Kidney epithelial cell (primary cell): ENCODE measurements around the gene TEX29. TPM values are rescaled to one million over a fixed set of nuclear protein-coding genes. Genes with fewer than 3 reads are reported as not detected.

Source experiments
- DNase-seq: peaks from one replicate; pipeline ENCODE4 v3.0.0-alpha.2; 2010; ENCODE audit warnings: low read depth
- H3K27me3 ChIP-seq: 2 replicates; pipeline ENCODE4 v1.6.0; 2011; ENCODE audit warnings: low read length; ENCODE audit not compliant: control insufficient read depth, insufficient read depth
- H3K36me3 ChIP-seq: 2 replicates; pipeline ENCODE4 v1.5.1; 2011; ENCODE audit warnings: low read length; ENCODE audit not compliant: control insufficient read depth, insufficient read depth
- H3K4me3 ChIP-seq: 2 replicates; pipeline ENCODE4 v1.5.1; 2011; ENCODE audit warnings: low read depth, mild to moderate bottlenecking, control low read depth, low read length
- total RNA-seq: library from RNA; depleted of rRNA; stranded (reverse); fragments of >200 nt; gene quantifications from 2 replicates; pipeline ENCODE4 v1.2.3, GENCODE V29; 2015
- TF ChIP-seq, protein P1 (sequence below): IDR thresholded peaks from 2 replicates; pipeline ENCODE4 v1.5.1; 2011; ENCODE audit warnings: mild to moderate bottlenecking, moderate library complexity, low read length, control low read depth, inconsistent platforms; ENCODE audit not compliant: insufficient read depth, poor library complexity, severe bottlenecking

TEX29 gene
- total RNA-seq, 1 donor from 2014 or later = not detected

DNA sequence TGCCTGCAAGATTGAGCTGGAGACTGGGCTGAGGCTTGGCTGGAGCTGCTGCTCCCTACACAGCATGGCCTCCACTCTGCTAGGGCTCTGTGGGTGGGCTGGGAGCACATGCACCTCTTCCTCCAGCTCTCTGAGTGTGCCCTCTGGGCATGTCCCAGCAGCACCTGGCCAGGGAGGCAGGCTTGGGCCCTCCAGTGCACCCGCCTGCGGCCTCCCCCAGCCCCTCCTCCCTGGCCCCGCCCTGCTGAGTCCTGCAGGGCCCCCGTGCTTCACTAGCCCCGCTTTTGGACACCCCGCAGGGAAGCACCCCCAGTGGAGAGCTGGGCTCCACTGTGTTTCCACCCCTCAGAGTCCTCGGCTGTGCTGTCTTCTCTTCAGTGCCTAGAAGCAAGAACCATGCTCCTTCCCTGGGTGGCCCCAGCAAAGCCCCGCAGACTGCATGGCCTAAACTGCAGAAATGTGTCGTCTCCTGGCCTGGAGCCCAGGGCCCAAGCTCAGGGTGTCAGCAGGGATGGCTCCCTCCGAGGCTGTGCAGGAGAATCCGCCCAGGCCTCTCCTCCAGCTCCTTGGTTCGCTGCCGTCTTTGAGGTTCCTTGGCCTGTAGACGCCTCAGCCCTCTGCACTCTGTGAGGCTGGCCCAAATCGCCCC, 5.0 kb upstream of the TEX29 start:
- DNase-seq = no peak
- no peaks in the 10 kb centered on the region for H3K36me3 ChIP-seq
- TF ChIP-seq, protein P1, sequence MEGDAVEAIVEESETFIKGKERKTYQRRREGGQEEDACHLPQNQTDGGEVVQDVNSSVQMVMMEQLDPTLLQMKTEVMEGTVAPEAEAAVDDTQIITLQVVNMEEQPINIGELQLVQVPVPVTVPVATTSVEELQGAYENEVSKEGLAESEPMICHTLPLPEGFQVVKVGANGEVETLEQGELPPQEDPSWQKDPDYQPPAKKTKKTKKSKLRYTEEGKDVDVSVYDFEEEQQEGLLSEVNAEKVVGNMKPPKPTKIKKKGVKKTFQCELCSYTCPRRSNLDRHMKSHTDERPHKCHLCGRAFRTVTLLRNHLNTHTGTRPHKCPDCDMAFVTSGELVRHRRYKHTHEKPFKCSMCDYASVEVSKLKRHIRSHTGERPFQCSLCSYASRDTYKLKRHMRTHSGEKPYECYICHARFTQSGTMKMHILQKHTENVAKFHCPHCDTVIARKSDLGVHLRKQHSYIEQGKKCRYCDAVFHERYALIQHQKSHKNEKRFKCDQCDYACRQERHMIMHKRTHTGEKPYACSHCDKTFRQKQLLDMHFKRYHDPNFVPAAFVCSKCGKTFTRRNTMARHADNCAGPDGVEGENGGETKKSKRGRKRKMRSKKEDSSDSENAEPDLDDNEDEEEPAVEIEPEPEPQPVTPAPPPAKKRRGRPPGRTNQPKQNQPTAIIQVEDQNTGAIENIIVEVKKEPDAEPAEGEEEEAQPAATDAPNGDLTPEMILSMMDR = no peak
- no peak overlapping the region for H3K4me3 ChIP-seq
- no peaks in the 10 kb centered on the region for H3K27me3 ChIP-seq

DNA sequence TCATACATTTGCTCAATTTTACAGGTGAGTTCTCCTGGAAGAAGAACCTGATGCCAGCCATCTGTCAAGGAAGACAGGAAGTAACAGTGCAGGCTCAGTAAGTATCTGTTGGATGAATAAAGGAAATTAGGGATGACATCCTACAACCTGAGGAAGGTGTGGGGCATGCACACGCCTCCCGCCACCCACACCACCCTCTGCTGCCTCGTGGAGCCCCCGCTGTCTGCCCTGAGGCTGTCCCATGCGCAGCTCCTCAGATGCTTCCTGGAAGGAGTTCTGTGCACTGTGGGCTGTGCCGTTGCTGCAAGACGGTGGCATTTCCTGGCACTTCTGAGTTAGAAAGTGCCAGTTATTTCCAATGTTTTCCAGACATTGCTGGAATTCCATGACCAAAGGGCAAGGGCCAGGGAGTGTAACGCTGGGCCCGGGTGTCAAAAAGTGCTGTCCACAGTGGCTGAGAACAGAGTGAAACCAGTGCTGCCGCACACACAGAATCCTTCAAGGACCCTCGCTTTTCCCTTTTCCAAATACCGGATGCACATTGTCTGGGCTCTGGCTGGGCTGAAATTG, 4.2 kb upstream of the TEX29 start:
- TF ChIP-seq, protein P1 = no peak
- DNase-seq = no peak
- Histone ChIP-seq H3K4me3 (no peak overlapping the region), H3K27me3 (no peaks in the 10 kb centered on the region), H3K36me3 (no peaks in the 10 kb centered on the region)

DNA sequence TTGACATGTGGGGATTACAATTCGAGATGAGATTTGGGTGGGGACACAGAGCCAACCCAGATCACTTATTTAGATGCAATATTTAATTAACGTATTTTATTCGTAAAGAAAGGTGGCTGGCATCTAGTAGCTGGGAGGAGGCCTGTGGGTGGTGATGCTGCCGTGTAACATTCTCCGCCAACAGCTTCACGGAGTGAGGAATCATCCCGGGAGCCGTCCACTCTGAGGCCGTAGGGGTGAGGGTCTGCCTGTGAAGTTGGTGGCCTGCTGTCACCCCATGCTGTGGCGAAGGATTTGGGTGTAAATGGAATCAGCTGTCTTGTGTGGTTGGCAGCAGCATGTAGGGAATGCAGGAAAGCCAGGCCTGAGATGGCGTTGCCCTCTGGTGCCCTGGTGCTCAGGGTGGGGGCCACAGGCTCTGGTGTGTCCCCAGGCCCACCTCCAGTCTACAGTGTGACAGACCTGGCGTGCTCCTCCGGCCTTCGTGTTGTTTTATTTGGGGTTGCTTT, 3.3 kb upstream of the TEX29 start:
- Histone ChIP-seq H3K4me3 (no peak overlapping the region), H3K36me3 (no peaks in the 10 kb centered on the region), H3K27me3 (no peaks in the 10 kb centered on the region)
- TF ChIP-seq, protein P1 = no peak
- DNase-seq = no peak

DNA sequence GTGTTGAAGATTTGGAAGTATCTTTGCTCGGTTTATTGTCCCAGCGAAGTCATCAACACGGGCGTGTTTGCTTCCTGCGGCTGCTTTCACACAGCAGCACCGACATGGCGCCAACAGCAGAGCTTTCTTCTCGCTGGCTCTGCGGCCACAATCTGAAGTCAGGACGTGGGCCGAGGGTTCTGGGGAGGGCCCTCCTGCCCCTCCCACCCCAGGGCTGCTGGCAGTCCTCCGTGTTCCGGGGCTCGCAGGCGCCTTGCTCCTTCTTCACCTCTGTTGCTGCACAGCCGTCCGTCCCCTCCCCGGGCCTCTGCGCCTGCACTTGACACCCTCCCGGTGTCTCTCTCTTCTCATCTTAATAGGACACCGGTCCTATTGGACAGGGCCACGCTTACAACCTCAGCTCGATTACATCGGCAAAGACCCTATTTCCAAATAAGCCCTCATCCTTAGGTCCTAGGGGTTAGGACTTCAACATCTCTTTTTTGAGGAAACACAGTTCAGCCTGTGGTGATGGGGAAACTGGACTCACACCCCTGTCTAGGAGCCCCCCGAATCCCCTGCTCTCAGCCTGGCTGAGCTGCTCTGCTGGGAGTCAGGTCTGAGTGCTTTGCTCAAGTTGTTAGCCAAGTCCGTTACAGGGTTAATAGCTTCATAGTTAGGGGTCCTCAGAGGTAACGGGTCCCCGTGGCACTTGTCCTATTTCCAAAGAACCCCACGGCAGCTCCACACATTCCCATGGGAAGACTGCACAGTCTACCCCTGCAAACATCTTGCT, 2.7 kb upstream of the TEX29 start:
- H3K4me3 ChIP-seq = no peak overlapping the region
- no peaks in the 10 kb centered on the region for H3K27me3 ChIP-seq
- DNase-seq = no peak
- TF ChIP-seq, protein P1 = no peak
- no peaks in the 10 kb centered on the region for H3K36me3 ChIP-seq

DNA sequence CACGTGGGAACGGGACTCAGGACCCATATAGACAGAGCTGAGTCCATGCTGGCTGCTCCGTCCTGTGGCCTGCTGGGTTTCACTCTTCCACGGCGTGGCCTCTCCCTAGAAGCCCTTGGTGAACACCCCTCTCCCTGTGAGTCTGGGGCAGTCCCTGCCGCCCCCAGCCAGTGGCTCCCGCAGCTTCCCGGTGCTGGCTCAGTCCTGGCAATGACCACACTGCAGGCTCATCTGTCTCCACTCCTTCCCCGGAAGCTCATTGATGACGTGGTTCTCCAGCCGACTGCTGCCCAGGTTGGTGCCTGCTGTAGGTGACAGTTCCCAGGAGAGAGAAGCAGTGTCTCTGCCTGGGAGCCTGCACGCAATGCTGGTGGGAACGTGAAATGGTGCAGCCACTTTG, 2.1 kb upstream of the TEX29 start:
- TF ChIP-seq, protein P1 = no peak
- Histone ChIP-seq H3K4me3 (no peak overlapping the region), H3K36me3 (no peaks in the 10 kb centered on the region), H3K27me3 (no peaks in the 10 kb centered on the region)
- DNase-seq = no peak
